ENCODE data around the gene DGKD.

Gene DGKD

DNA sequence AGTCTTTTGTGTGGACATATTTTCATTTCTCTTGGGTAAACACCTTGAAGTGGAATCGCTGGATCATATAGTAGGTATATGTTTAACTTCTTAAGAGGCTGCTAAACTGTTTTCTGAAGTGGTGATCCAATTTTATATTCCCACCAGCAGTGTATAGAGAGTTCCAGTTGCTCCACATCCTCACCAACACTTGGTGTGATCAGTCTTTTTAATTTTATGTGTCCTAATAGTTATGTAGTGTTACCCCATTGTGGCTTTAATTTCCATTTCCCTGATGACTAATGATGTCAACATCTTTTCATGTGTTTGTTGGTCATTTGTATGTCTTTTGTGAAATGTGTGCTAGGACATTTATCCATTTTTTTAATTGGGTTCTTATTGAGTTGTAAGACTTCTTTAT lies 56.9 kb downstream of the DGKD start:
- DNase-seq (ENCODE audit: low read depth): no peak

DNA sequence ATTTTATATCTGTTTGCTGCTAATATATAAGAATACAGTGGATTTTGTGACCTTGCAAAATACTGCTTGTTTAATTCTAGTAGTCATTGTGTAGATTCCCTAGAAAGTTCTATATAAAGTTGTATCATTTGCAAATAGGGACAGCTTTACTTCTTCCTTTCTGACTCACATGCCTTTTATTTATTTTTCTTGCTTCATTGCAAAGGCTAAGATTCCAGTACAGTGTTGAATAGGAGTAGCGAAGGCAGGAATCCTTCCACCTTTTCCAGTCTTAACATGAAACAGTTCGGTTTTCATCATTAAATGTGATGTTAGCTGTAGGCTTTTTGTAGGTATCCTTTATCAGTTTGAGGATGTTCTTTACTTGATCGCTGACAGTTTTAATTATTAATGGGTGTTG lies 58.1 kb downstream of the DGKD start:
- DNase-seq (ENCODE audit: low read depth): no peak

DNA sequence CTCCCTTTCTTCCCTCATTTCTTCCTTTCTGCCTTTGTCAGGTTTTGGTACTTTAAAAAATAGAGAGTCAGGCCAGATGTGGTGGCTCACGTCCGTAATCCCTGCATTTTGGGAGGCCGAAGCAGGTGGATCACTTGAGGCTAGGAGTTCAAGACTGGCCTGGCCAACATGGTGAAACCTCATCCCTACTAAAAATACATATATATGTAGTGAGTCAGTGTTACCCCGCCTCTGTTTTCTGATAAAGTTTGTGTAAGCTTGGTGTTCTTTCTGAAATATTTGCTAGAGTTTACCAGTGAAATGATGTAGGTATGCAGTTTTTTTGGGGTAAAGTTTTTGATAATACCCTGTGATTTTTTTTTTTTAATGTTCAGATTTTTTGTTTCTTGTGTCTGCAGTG lies 58.8 kb downstream of the DGKD start:
- peak; percentile 33 for DNase-seq (ENCODE audit: low read depth)

DNA sequence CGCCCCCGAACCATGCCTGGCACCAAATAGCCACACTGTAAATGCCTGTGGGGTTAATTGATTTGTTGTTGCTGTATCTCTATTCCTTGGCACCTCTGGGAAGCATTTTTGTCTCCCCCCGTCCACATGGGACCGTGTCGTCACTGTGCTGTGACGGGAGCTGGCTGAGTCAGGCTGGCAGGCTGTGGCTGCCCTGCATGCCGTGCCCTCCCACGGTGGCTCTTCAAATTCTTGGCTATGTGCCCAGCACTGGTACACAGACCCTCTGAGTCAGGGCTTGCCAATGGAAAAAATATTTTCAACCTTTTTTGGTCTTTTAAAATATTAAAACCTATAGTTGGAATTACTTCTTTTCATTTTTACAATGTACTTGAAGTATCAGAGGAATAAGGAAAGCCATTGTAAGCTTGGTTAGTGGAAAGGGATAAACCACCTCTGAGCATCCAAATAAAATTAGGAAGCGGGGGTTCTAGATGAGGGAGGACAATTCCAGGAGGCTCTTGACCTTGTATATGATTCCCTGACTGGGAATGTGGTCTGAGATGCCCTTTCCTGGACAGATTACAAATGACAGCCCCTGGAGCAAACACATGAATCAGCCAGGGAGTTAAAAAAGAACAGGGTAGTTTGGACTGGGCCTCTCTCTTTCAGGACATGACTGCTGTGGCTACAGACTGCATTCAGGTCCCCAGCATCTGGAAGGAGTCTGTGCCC lies 59.4 kb downstream of the DGKD start:
- DNase-seq (ENCODE audit: low read depth): peak; percentile 74

DNA sequence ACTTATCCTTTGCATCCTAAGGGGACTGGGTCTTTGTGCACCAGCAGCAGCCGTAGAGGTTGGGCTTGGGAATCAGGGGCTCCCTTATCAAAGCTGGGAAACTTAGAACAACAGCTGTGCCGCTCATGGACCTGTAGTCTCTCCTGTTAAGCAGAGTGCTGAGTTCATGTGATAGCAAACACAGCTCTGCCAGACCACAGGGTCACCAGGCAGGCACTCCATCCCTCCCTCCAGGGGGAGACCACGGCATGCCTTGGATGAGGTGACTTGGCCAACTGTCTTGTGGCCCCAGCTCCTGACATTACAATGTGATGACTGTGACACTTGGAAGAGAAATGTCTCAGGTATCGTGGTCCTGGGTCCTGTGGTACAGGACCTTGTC lies 60.0 kb downstream of the DGKD start:
- peak; percentile 41 for DNase-seq (ENCODE audit: low read depth)

DNA sequence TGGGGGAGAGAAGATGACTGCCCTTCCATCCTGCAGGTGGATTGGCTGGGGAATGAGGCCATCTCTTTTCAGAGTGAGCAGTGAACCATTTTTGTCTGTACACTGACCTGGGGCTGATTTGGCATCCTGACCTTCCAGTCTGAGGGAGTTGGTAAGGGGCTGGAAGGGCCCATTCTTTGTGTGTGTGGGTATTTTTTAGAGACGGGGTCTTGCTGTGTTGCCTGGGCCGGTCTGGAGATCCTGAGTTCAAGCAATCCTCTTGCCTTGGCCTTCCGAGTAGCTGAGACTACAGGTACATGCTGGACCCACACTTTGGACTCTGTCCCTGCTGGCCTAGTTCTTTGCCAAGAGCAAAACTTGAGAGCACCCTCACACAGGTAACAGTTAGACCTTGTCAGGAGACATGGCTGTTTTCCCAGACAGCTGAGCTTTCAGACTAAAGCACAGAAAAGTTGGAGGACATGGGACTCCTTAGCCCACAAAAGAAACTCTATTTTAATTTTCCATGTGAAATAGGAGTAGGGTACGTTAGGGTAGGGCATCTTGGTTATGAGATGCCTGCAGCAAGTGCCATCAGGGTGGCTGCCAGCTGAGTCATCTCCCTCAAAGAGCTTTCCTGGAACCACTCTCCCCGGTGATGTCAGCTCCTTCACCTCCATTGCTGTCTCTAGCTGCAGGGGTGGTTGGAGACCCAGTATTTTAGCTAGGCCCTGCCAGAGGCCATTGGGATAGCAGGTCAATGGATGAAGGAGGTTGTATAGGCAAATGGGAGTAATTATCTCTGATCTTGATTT lies 60.7 kb downstream of the DGKD start:
- DNase-seq (ENCODE audit: low read depth): peak; percentile 66

DNA sequence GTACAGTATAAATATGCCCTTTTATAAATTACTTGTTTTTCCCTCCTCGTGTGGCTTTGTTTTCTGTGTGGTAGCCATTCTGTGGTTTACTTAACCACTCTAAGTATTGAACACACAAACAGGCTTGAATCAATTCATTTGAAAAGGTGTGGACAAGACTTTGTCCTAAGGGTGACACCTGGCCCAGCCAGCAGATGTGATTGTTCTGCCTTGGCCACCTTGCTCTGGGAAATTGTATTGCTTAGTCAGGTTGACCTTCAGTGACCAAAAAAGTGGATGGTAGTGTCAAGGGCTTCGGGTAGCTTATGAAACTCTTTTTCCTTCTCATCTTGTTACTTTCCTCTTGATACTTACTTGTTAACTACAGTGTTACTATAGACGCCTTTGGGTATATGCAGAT lies 61.9 kb downstream of the DGKD start:
- DNase-seq (ENCODE audit: low read depth): no peak

DNA sequence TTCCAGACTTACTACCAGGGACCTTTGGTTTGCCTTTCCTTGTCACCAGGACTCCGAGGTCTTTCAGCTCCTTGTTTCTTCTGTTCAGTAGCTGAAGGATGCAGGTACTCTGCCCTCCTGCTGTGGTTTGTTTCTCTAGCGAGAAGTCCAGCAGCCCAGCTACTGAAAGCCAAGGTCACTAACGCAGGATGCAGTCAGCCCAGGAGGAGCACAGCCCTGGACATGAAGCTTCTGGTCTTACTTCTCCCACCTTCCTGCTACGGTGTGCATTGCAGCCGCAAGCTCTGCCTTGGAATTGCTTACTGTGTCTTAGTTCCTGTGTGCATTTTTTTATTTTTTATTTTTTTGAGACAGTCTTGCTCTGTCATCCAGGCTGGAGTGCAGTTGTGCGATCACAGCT lies 62.4 kb downstream of the DGKD start:
- DNase-seq (ENCODE audit: low read depth): no peak

DNA sequence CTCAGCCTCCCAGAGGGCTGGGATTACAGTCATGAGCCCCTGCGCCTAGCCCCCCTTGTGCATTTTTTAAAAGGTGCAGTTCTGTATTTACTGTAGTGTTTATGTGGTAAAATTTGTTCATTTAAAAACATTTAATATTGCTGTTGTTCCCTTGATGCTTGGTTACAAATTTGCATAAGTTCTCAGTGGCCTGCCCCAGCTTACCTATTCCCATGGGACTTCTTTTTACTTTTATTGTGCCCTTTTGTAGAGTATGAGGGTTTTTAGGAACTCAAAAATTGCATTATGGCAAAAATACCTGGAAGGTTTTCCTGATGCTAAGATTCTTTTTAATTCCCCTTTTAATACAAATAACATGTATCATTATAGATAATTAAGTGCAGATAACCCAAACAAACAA lies 63.0 kb downstream of the DGKD start:
- no peak for DNase-seq (ENCODE audit: low read depth)

DNA sequence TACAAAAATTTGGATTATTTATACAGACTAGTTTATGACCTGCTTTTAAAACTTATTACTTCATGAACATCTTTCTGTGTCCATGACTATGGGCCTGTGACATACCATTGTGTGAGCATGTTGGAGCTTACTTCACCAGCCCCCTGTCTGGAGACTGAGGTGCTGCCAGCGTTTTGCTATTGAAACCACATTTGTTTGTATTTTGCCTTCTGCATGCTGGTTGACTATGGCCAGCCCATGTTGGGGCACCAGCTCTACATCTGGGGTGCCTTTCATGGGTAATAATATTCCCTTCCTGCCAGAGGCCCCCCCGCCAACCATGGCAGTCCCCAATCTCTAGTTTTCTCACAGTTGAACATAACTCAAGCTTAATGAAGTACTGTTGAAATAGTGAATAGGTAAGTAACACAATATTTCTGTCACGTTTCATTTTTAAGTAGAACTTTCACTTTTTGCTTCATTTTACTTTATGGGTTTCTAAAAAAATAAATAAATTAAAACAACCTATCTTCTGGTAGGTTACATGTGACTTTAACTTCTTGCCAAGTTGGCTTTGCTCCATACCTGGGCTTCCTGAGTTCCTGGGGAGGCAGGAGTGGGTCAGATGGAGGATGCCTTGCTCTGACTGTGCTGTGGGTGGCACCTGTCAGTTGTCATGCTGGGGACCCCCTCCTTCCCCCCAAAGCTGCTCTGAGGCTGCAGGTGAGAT lies 63.9 kb downstream of the DGKD start:
- DNase-seq (ENCODE audit: low read depth): no peak

DNA sequence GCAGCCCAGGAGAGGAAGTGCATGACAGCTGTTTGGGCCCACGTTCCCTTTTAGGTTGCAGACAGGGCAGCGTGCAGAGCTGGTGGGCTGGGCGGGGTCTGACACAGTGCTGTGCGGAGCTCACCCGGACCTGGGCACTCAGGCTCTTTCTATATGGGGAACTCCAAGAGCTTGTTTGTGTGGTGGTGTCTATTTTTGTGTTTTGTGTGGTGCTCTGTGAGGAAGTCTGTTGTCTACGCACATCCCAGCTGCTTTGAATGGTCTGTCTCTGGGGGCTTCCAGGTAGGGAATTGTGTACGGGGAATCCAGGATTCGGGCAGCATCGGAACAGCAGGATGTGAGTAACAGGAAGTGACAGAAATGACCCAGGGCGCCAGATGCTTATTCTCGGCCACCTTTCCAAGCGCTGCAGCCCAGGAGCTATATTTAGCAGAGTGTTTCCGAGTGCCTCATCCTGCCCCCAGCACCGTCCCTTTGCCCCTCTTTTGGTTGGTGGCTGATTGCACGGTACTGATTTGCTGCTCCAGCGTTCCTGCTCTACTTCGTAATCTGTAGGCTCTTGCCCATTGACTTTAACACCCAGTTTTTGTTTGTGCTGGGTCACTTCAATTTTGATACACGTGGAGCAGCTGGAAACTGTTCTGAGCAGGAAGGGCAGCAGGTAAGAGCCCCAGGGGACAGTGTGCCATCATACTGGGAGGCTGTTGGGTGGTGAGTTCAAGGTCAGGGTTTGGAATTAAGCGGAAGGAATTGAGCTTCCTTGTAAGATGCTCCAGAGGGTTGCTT lies 64.7 kb downstream of the DGKD start:
- peak; percentile 55 for DNase-seq (ENCODE audit: low read depth)

DNA sequence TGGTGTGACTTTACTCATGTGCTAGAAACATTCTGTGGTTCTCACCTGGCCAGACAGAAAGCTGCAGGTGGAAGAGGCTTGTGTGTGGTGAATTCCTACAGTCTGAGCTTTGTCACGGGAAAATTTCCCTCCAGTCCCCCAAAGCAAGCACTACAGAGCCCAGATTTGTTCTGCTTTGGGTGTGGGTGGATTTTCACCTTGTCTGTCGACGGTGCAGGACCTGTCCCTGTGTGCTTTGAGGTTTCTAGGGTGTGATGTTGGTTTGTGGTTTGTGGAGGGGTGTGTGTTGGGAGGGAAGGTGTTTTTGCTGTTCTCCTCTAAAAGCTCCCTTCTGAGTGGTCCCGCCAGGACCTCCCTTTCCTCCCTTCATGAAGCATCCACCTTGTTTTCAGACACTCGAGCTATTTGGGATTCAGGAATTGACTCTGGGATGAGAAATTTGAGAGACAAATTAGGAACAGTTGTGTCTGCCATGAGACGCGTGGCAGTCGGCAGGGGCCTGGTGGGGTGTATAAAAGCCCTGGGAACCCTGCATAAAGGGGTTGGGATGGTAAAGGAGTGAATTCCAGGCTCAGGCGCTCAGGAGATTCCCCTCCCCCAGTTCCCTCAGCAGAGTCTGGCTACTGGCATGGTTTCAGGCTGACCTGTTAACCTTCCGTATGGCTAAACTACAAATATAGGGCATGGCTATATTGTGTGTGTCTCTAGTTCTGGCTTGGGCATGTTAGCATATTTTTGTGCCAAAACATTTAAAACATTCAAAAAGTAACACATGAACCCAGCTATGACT lies 65.5 kb downstream of the DGKD start:
- no peak for DNase-seq (ENCODE audit: low read depth)

DNA sequence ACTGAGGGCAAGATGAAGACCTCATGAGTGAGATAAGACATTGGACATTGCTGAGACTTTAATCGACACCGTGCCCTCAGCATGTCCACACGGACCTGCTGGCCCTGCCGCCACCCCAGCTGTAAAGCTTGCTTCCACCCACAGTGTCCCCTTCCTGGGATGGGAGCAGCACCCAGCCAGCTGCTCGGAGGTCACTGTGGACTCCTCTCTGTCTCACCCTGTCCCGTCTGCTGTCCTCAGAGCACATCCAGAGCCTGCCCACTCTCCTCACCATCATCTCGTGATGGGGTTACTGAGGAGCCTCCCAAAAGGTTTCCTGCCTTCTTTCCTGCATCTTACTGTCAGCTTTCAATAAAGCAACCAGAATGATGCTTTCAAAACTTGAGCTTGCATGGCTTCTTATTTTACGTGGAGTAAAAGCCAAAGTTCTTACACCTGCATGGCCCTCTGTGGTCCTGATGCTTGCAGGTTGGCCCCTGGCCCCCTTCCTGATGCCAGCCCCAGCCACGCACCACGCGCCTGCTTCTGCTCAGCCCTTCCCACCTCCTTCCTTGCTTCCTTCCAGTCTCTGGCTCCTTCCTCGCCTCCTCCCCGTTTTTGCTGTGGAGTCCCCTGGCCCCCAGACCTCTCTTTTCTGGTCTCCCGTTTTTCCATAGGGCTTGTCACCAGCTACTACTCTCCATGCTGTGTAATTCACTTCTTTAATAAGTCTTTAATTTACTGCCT lies 67.0 kb downstream of the DGKD start:
- no peak for DNase-seq (ENCODE audit: low read depth)

DNA sequence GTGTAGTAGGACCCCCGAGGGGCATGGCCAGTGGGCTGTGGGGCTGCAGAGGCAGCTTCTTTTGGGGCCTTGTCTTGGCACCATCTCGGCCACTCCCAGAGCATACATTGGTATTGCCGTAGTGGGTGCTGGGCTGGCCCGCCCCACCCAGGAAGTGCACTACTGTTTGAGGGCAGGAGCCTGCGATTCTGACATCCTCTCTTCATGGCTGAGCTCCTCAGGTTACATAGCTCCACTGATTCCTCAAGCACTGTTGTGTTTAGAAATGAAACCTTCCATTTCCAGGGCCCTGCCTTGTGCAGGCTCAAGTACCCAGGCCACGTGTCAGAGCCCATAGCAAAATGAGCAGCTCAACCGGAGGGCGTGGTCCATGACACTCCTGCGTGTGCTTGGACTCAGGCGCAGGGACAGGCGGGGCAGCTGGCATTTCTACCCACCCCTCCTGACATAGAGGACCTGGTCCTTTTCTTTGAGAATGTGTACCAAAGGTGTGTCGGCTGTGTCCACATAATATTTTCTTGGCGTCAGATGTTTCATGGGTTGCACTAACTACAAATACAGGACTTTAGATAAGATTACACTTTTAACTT lies 67.9 kb downstream of the DGKD start:
- no peak for DNase-seq (ENCODE audit: low read depth)

DNA sequence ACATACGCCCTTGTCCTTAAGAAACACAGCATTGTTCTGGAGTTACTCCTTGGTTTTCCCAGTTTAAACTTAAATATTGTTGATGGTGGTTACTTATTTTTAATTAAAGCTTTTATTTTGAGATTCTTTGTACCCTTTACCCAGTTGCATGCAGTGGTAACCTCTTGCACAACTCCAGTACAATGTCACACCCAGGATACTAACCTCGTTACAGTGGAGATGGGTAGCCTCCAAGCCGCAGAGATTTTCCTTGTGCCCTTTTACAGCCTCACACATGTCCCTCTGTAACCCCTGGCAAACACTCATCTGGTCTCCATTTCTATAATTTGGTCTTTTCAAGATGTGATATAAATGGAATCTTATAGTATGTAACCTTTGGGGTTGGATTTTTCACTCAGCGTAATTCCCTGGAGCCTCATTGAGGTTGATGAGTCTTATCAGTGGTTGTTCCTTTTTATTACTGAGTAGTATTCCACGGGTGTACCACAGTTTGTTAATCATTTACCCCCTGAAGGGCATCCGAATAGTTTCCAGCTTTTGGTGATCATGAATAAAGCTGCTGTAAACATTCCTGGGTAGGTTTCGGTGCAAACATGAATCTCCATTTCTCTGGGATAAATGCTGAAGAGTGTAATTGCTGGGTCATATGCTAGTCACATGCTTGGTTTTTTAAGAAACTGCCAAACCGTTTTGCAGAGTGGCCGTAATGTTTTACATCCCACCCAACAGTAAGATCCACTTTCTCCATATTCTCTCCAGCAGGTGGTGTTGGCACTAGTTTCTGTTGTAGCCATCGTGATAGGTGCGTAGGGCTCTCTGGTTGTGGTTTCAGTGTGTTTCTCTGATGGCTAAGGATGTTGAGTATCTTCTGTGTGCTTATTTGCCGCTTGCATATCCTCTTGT lies 68.6 kb downstream of the DGKD start:
- DNase-seq (ENCODE audit: low read depth): no peak

DNA sequence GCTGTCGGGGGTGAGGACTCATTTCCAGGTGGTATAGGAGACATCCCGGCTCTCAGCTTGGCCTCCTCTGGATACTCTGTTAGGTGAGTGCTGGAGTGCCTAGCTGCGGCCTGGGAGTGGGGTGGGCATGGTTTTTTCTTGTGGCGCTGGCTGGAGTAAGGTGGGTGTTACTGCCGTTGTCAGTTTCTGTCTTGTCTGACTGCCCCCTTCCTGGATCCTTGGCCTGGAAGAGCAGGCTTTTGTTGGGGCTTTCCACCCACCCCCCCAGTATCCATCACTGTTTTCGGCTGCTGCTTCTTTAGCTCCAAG lies 69.2 kb downstream of the DGKD start:
- DNase-seq (ENCODE audit: low read depth): no peak

DNA sequence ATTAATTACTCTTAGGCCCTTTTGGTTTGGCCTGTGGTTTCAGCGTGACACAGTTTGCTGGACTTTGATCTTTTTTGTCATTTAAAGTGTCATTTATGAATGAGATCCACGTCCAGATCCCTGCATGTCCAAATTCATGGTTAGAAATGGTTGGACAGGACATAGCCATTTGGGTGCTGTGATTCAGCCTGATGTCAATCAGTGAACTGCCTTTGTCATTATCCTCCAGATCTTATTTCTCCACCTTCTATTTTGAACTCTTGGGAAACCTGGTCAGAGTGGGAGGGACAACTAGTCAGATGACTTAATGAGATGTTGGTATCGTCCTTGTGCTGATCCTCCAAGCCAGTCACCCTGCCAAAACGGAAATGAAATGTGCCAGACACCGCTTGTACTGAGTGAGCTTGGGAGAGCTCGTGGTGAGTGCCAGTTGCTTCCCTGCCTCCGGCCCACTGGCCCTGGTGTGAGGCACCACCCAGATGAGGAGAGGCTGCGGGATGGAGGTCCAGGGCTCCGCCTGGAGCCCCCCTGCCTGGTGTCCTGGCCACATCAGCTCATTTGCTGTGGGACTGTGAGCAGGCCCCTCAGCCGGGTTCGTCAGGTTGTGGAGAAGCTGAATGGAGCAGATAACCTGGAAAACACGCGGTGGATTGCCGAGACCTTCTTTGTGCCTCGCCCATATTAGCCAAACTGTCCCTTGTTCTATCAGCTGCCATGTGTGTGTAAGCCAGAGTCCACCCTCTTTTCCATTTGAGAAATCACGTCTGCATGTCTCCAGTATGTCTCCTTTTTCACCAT lies 70.1 kb downstream of the DGKD start:
- DNase-seq (ENCODE audit: low read depth): no peak

DNA sequence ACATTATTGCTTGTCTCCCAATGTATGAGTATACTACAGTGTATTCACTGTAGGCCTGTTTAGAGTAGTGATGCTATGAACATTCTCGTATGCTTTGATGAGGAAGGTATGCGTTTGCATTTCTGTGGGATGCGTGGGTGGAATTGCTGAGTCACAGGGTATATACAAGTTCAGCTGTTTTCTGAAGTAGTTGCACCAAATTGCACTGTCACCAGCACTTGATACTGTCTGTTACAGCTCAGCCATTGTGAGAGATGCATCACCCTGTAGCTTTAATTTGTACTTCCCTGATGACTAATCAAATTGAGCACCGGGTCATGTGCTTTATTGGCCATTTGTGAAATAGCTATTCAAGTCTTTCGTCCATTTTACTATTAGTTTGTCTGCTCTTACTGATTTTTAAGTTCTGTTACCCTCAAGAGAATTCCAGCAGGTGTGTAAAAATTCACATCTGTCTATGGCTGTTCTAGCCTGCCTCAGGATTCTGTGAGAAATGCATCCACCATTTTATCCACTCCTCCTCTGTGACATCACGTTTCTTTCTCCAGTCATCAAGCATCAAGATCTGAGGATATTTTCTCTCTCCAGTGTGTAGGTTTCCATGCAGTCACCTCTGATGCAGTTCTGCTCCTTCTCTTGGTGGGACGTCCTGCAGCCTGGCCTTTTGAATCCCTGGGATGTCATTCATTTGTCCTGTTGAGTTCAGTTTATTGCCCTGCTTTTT lies 72.5 kb downstream of the DGKD start:
- DNase-seq (ENCODE audit: low read depth): peak; percentile 89
